ENCODE measurements around the gene TBC1D5. TPM values are rescaled to one million over a fixed set of nuclear protein-coding genes. Genes with fewer than 3 reads are reported as not detected.

The TBC1D5 gene
- total and polyA plus RNA-seq, 2 of the 8 experiments (the other 6 are each of a cell fraction or from before 2014, with no cell fraction given), result 11.0 to 22.9 TPM

DNA sequence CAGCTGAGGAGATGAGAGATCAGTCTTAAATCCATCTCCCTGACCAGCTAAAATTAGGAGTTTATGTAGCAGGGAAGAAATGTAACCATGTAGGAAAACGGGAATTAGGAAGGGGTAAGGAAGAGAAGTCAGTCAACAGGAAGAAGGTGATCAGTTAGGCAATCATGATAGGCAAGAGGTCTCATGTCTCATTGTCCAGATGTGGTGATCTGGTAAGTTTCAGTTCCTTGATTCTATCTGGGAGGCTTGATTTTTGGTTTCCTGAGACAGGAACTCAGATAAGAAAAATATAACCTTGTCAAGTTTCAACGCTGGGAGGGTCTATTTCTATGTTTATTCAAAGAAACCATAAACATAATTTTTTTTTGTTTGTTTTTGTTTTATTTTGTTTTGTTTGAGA lies 40.3 kb upstream of the TBC1D5 start:
- H3K4me3 ChIP-seq (ENCODE audit: extremely low read depth in 1 of 4, insufficient read depth in 2 of 4, low read depth in 3 of 4, low read length in 4 of 4), result no peak overlapping the region
- H3K18ac ChIP-seq (ENCODE audit: extremely low read depth, low read length), result no peak overlapping the region
- ChIA-PET CTCF (ENCODE audit: partially characterized antibody) (interaction anchor here (1.1 to 2.3 kb wide), 2 partner anchors 16 to 18 kb away, joined by 4 to 10 read pairs; no protein-coding TSS in a partner anchor), POLR2A (ENCODE audit: partially characterized antibody) (no interaction called here)
- FAIRE-seq, result no peak
- no peaks in the 10 kb centered on the region for H3K4me1 ChIP-seq (replicated peaks in 1 of 4; ENCODE audit: control insufficient read depth in 3 of 4, insufficient read depth in 4 of 4, low read length in 3 of 4)
- H2BK15ac ChIP-seq (ENCODE audit: low read length), result no peak overlapping the region
- no peaks in the 10 kb centered on the region for H3K79me1 ChIP-seq (ENCODE audit: low read depth, low read length)
- H4K20me1 ChIP-seq (replicated peaks in 1 of 2; ENCODE audit: control insufficient read depth in 1 of 2, insufficient read depth in 2 of 2, low read length in 2 of 2), result no peaks in the 10 kb centered on the region
- H2BK20ac ChIP-seq (ENCODE audit: low read length), result no peak overlapping the region
- H4K91ac ChIP-seq (replicated peaks; ENCODE audit: insufficient read length, low read length), result no peak overlapping the region
- 73% methylated on average over 2 of the region's 2 CpGs; no CpG with 5 or more reads in 1 of the 2 experiments for WGBS, 2 experiments (ENCODE audit: extremely low coverage in 1 of 2, insufficient coverage in 1 of 2, insufficient read length in 1 of 2, insufficient replicate concordance in 2 of 2, low coverage in 1 of 2, low lambda C conversion rate in 2 of 2, missing lambda C conversion rate in 1 of 2)
- no peaks in the 10 kb centered on the region for H3K36me3 ChIP-seq (ENCODE audit: control insufficient read depth in 2 of 4, insufficient read depth in 4 of 4, low read length in 3 of 4)
- H4K5ac ChIP-seq (ENCODE audit: insufficient read length, low read depth, low read length), result no peak overlapping the region
- H3K56ac ChIP-seq (replicated peaks; ENCODE audit: insufficient read length, low read depth, low read length), result no peak overlapping the region
- no peaks in the 10 kb centered on the region for H3K23me2 ChIP-seq (ENCODE audit: low read depth, low read length)
- no peak overlapping the region for H4K8ac ChIP-seq (ENCODE audit: extremely low read depth, insufficient read depth, low read length)
- no peak overlapping the region for H2BK5ac ChIP-seq (ENCODE audit: low read depth, low read length)
- no peaks in the 10 kb centered on the region for H3K79me2 ChIP-seq (ENCODE audit: control insufficient read depth in 1 of 2, insufficient read depth in 2 of 2, low read length in 2 of 2)
- no peak for DNase-seq (ENCODE audit: low read depth in 1 of 2, low spot score in 2 of 2)
- no peak overlapping the region for H2BK12ac ChIP-seq (ENCODE audit: low read depth, low read length)
- no peak overlapping the region for H3K23ac ChIP-seq (ENCODE audit: insufficient read length)
- no peak overlapping the region for H3K4ac ChIP-seq (replicated peaks; ENCODE audit: insufficient read length, low read depth, low read length)
- no peak overlapping the region for H3K27ac ChIP-seq (ENCODE audit: low read depth, low read length)
- H2AK5ac ChIP-seq (ENCODE audit: low read depth, low read length), result no peak overlapping the region
- H3K27me3 ChIP-seq (replicated peaks in 1 of 4; ENCODE audit: control insufficient read depth in 3 of 4, extremely low read depth in 1 of 4, insufficient read depth in 3 of 4, low read length in 3 of 4), result no peaks in the 10 kb centered on the region
- H3K14ac ChIP-seq (ENCODE audit: insufficient read length), result no peak overlapping the region
- H3K9ac ChIP-seq (replicated peaks in 1 of 4; ENCODE audit: extremely low read depth in 1 of 4, low read depth in 3 of 4, low read length in 3 of 4), result no peak overlapping the region
- no peaks in the 10 kb centered on the region for H3K9me3 ChIP-seq (ENCODE audit: insufficient read depth in 2 of 2, low read depth in 1 of 2, low read length in 1 of 2)
- H2AFZ ChIP-seq (ENCODE audit: low read length), result no peak overlapping the region
- H3K4me2 ChIP-seq (ENCODE audit: insufficient read depth in 1 of 2, low read depth in 2 of 2, low read length in 2 of 2), result no peak overlapping the region
- no peak overlapping the region for H2BK120ac ChIP-seq (replicated peaks; ENCODE audit: low read depth, low read length)
- TF ChIP-seq JUN (IDR thresholded peaks at IDR 0.05; ENCODE audit: low read depth, low read length) (no peak), CHD2 (IDR thresholded peaks at IDR 0.05; ENCODE audit: low read length) (no peak), PHF8 (conservative IDR thresholded peaks at IDR 0.05; ENCODE audit: low read depth, low read length) (no peak), SAP30 (IDR thresholded peaks at IDR 0.05; ENCODE audit: insufficient read depth, insufficient replicate concordance, low read length) (no peak), RFX5 (IDR thresholded peaks at IDR 0.05; ENCODE audit: borderline replicate concordance, low read depth, low read length) (no peak), KDM1A (IDR thresholded peaks at IDR 0.05; ENCODE audit: borderline replicate concordance, low read length) (no peak), GTF2F1 (IDR thresholded peaks at IDR 0.05; ENCODE audit: borderline replicate concordance, low read depth, low read length) (no peak), NANOG (IDR thresholded peaks at IDR 0.05; ENCODE audit: insufficient read depth, low read depth, low read length, poor library complexity, severe bottlenecking) (no peak), SUZ12 (IDR thresholded peaks at IDR 0.05; ENCODE audit: low read length) (no peak), E2F6 (IDR thresholded peaks at IDR 0.05) (no peak), SIX5 (IDR thresholded peaks at IDR 0.05; ENCODE audit: low read depth, low read length) (no peak)
- TF ChIP-seq, protein P1, sequence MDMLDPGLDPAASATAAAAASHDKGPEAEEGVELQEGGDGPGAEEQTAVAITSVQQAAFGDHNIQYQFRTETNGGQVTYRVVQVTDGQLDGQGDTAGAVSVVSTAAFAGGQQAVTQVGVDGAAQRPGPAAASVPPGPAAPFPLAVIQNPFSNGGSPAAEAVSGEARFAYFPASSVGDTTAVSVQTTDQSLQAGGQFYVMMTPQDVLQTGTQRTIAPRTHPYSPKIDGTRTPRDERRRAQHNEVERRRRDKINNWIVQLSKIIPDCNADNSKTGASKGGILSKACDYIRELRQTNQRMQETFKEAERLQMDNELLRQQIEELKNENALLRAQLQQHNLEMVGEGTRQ (IDR thresholded peaks at IDR 0.05; ENCODE audit: low read length), result no peak
